HG03521 (cell line): ENCODE measurements around the gene SV2B.

Source experiments
- ATAC-seq: cut with Tn5 transposase; IDR thresholded peaks from one replicate; pipeline ENCODE4 v1.9.1; 2021; ENCODE audit warnings: mild to moderate bottlenecking, moderate library complexity; ENCODE audit not compliant: unreplicated experiment

SV2B gene

DNA sequence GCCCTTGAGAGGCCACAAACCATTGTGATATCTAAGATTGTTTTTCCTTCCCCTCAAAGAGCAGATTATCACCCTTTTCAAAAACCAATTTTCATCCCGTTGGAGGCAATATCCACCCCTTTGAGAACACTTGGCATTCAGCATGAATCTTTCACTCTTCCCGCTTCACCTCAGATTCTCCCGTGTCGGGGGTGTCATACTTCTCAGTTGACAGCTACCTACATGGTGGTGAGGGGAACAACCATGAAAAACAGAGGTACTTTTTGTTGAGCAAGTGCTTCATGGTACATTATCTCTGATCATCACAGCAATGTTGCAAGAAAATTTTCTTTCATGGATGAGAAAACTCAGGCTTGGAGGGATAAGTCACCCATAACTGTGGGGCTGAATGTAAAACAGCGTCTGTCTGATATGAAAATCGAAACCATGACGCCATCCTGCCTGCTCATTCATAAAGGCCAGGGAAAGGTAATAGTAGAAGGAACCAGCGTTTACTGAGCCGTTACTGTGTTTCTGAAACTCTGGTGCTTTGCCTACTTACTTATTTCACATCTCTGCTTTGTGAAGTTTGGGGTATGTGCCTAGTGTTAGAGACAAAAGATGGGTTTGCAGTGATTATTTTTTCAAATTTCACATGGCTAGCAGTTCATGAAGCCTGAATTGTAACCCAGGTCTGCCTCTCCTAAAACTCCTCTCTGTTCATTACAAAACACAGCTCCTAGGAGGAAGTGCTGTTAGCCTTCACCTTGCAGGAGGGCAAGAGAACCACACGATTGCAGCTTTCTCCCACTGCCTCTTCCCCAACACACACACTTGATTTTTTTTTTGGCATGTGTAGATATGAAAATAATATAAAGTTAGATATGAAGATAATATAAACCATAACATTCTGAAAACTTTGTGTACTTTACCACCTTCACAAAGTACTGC, 35.4 kb downstream of the SV2B start:
- ATAC-seq = peak; percentile 53

DNA sequence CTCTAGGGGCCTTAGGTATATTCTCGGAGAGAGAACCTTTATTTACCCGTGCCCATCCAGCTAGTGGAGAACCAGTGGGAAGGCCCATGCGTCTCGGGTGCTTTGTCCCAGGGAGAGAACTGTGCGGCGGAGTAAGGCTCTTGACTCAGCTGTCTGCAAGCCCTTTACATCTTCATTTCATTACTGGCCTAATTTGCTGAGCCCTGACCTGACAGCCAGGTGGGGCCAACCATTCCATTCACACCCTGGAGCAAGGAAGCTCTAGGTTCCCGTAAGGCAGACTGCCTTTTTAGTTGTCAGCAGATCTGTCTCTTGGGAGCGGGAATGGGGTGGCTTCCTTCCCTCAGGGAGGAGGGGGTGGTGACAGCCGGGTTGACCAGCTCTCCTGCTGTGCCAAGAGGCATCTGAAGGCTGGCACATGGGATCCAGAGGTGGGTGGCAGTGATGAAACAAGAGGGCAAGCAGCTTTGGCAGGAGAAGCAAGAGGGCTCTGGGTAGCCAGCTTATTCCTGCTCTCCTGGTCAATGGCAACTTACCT, 36.4 kb downstream of the SV2B start:
- ATAC-seq = no peak

DNA sequence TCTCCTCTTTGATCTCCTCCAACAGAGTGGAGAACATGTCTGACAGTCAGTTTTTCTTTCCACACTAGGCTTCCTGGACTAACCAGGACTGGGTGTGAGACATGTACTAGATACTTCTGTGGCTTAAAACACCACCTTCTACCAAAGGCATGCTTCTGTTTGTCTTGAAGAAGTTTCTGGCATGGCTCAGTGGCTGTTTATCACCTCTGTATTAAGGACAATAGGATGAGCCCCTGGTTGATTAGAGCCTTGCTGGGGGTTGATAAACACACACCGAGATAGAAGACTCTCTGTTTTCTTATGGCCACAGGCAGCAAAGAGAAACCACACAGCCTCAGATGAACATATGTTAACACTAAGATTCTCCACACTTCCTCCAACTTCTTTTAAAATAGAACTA, 40.5 kb downstream of the SV2B start:
- no peak for ATAC-seq

DNA sequence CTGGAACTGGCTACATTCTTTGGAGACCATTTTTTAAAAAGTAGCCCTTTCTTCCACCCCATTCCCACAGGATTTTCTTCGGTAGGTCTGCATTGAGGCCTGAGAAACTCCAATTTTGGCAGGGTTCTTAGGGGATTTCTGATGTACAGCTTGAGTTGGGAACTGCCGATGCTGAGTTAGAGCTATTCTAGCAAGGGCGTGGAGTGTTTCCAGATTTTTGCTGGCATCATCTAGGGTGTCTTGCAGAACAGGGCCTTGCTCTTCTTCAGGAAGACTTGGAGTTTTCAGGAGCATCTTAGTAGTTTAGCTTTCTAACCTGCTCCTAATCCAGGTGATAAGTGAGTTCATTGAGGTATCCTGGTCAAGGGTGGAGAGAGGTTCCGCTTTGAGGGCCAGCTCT, 41.0 kb downstream of the SV2B start:
- no peak for ATAC-seq

DNA sequence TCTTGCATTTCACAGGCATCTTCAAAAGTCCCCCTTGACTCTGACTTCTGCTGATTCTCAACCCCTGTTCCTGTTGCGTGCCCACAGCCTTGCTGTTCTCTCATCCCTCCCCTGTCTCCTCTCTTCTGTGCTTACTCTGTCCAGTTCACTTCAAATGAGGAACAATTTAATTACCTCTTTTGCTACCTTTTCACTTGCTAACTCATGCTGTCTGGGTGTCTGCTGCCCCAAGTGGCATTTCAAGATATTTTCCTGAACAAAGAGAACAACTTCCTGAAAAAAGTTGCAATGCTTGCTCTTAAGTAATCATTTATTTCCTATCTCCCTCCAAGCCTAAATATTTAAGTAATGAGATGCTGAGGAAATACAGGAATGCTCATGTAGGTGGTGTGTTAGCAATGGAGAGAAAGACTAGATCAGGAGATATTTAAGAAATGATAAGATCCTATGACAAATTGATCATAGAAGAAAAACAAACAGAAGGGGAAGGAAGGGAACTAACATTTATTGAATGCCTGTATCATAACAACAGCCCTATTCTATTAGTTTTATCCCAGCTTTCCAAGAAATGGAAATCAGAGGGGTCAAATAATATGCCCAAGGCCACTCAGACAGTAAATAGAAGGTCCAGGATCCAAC, 42.2 kb downstream of the SV2B start:
- ATAC-seq = no peak

DNA sequence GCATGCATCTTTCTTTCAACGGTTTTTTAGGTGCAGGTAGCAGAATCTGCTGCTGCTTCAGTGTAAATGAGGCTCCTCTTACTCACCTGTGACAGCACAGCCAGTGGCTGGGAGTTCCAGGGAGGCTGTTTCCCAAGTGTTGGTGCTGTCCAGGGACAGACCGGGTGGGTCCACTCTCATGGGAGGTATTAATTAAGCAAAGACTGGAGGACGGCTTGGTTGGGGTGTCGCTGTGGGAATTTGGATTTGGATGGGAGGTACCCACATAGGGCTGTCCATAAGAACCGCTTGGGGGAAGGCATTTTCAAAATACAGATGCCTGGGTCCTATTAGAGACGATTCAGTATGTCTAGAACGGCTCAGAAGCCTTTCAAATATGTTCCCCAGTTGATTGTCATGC, 42.9 kb downstream of the SV2B start:
- ATAC-seq = no peak

DNA sequence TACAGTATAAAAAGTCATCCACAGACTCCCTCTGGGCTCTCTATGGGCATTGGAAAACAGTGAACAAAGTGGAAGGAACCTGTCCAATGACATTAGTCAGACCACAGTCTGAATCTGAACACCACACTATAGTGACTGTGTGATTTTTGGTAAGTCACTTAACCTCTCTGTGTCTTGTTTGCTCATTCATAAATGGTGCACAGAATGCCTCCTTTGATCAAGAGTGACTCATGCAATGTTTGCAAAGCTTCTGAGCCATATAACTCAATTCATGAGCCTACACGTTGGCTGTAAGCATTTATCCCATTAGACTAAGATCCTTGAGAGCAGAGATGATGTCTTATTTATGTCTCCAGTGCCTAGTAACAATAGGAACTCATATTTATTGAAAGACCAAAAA, 46.7 kb downstream of the SV2B start:
- ATAC-seq = no peak

DNA sequence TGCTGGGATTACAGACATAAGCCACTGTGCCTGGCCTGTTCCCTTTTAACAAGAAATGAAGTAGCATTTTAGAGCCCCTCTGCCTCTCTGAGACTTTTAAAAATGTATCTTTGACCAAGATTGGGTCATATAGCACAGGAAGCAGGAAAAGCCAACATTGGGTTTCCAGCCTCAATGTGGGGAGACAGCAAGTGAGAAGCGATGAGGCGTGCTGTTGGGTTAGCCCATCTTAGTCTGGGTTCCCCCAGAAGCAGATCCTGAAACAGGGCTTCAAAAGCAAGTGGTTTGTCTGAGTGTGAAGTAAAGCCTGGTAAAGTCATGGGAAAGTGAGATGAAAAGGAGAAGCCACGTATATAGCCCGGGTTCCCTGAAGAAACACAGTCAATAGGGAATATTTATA, 48.2 kb downstream of the SV2B start:
- no peak for ATAC-seq

DNA sequence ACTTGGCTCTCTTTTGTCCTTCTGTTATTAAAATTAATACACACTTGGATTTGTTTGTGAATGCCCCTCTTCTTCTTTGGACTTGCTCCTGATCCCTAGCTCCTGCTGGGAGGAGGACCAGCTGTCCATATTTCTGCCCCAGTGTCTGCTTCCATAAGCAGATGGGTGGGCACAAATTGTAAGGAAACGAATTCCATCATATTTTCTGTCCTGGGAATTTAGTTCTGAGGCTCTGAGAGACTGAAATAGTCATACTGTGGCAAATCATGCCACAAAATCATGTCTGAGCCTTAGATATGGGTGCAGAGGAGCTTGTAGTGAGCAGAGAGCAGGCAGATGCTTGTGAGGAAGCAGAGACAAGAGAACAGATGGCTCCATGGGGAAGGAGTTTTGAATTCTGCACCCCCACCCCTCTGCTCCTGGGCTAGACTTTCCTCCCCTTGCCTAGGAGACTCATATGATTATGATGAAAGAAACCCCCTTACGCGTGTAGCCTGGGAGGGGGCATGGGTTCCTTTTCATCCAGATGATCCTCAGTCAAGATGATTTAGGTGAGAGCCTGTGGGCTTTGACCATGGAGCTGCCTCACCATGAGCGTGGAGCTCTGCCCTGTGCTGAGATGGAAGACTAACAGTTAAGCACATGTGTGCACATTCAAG, 50.6 kb downstream of the SV2B start:
- ATAC-seq = no peak

DNA sequence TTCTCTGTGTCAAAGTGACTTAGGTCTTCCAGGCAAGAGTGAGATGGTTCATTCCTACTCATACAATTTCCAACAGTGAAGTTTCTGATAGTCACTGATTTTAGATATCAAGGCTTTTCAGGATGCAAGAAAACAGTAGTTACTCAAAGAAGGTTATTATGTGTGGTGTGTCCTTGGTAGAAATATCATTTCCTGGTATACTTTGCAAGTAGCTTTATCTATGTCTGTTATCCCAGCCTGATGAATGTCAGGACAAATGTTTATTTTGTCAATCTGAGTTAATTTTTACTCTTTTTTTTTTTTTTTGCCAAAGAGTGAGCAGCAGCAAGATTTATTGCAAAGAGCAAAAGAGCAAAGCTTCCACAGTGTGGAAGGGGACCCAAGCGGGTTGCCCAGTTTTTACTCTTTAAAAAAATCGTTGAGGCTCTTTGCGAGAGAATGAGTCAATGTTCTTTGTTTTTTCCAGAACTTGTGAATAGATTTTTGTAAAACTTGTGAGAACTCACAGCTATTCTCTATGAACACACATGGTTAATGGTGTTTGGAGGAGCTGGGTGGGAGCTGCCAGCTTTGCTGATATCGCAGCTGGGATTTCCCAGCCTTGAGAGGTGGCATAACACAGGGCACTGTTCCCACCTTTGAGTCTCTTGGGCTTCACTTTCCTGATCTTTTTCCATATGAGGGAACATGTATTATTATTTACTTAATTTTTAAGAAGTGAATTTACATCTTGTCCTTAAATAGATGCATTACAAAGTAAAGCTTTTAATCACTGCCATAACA, 51.9 kb downstream of the SV2B start:
- ATAC-seq = no peak

DNA sequence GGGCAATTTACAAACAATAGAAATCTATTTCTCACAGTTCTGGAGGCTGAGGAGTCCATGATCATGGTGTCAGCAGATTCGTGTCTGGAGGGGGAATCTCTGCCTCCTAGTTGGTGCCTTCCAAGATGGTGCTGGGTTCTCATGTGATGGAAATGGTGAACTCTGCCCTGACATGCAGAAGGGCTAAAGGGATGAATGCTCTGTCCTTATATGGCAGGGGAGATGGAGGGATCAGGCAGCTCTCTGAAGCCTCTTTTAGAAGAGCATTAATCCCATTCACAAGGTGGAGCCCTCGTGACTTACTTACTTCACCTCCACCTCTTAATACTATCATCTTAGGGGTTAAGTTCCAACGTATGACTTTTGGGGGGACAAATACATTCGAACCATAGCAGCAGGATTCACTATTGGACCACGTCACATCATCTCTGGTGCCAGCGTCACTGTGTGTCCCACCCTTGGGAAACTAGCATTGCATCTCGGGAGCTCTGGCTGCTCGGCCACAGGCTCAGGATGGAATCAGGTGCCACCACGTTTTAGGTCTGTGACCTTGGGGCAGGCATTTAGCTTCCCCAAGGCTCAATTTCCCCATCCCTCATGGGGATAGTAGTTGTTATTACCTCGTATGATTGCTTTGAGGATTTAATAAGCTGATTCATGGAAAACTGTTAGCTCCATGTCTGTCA, 53.0 kb downstream of the SV2B start:
- no peak for ATAC-seq

DNA sequence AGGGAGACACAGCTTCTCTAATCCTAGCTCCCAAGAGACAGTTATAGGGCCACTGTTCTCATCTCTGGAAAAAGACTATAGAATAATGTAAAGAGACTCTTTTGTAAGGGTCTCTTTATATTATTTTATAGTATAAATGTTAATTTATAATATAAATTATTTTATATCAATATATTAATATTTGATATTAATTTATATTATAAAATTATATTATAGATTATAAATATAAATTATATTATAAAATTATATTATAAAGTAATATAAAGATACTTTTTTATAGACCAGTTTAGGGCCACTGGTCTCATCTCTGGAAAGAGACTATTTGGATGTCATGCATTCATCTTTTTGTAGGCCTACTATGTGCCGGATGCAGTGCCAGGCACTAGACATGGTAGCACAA, 53.9 kb downstream of the SV2B start:
- no peak for ATAC-seq

DNA sequence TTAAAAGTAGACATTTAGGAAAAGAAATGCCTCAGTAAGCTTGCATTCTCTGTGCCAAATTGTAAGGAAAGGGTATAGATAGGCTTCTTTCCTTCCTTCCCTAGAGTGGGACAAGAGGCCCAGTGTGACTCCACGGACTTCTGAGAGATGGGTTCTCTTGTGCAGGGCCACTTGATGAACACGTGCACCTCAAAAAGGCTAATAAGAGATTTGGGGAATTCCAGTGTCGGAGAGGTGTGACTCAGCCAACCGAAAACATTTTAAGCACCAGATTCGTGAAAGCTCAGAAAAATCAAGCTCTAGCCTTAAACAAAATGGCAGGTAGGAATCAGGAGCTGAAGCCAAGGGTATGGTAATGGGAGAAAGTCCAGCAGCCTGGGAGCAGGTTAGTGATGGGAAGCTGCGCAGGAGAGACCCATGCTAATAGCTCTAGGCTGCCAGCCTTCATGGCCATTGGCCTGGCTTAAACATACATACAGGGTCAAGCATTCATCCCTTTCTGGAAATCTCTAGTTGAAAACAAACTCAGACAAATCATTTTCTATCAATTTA, 56.2 kb downstream of the SV2B start:
- ATAC-seq = no peak

DNA sequence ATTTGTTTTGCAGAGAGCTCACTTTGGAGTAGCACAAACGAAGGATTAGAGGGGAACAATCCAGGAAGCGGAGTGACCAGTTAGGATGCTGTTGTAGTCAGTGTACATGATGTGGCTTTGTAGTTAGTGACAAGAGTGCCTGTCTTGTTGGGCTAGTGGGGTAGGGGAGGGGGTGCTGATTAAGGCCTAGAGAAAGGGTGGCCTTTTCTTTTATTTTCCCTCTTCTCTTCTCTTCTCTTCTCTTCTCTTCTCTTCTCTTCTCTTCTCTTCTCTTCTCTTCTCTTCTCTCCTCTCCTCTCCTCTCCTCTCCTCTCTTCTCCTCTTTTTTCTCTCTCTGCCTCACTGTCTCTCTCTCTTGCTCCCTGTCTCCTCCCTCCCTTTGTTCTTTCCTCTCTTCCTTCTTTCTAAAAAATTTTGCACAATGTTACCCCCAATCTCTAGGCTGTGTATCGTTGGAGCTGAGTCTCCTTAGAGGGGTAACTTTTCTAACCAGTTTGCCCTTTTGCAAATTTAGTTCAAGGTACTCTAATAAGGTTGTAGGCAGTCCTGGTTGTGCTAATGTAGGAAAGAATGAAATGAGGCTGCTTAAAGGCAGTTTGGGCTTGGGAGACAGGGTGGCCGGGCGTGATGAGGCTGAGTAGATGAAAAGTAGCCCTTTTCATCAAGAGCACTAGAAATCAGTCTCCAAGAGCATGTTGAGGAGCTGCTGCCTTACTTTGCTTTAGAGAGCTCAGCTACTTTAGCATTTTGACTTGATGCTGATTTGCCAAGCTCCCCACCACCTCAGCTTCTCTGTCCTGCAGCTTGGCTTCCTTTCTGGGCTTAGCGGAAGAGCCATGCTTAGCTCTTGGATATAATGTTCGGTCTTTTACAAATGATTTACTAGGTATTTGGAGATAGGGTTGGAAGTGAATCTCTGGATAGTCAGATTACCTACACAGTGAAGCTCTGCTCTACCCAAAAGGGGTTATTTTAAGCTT, 58.6 kb downstream of the SV2B start:
- ATAC-seq = no peak

DNA sequence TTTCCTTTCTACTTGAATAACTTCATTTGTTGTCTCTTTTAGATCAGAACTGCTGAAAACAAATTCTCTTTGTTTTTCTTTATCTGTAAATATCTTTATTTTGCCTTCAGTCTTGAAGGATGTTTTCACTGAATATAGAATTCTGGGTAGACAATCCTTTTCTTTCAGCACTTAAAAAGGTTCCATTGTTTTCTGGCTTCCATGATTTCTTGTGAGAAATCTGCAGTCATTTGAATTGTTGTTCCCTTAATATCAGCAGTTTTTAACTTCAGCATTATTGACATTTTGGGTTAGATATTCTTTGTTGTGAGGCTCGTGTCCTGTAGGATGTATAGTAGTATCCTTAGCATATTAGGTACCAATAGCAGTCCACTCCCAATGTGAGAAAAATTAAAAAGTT, 65.8 kb downstream of the SV2B start:
- no peak for ATAC-seq

DNA sequence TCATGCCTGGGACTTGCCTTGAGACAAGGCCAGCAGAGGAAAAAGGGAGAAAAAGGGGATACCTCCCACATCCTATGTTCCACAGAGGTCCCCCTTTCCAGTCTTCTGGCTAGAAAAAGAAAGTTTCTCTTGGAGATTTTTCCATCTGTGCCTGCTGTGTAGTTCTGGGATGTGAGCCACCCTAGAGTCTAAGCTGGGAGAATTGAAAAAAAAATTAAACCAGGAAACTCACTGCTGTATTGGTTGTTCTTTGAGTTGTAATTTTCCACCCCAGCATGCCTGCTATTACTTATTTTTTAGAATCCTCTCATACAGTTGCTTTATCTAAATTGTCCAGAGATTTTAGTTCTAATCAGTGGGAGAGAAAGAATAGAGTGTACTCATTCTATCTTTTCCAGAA, 68.4 kb downstream of the SV2B start:
- ATAC-seq = no peak

DNA sequence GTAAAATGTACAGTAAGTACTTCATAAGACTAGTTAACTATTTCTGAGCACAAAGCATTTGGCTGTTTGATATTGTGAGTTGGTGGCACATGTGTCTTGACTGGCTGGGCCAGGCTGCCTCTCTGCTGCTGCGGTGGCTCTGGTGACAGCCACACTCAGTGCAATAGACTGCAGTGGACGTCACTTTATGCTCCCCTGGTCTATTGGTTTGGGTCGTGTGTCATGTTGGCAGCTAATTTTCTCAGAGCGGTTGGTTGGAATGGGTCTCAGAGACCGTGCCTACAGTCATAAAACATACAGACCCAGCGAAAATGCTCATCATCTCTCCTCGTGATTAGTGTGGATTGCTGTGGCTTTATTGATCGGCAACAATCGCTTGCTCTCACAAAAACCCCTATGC, 71.3 kb downstream of the SV2B start:
- ATAC-seq = no peak

DNA sequence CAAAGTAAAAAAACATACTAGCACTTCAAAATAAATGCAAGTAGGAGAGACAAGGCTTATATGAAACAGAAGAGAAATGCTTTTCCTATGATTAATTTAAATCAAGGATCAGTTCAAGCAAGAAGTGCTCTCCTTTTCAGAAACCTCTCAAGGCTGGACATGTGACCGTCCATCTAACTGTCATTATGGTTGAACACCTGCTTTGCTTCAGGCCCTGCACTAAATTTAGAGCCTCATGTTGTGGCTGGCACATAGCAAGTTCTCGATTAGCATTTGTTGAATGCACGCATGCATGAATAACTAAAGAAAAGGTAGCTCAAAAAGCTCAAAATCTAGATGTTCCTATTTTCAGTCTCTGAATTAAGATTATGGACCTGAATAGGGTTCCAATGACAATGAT, 82.0 kb downstream of the SV2B start:
- ATAC-seq = no peak

DNA sequence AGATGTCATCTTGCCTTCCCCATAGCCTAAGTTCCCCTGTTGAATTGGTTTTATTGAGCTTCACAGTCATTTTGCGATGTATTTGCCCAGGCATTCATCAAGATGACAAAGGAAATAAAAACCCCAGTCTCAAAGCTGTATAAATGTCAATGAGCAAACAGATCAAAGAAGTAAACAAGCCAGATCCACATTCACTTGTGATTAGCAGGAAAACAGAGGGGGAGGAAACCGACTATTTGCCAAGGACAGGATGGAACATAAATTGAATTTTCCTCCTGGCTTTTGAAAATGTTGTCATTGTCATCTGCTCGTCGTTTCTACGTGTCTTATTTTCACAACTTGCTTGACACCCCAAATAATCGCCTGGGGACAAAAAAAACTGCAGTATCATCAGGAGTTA, 83.5 kb downstream of the SV2B start:
- ATAC-seq = no peak
